GM21381 (cell line): Measurements from ENCODE around the gene STAP2.
"Not testable (repeated sequence)": the region's sequence is repeated elsewhere in the genome, so short reads cannot be mapped to it uniquely, and the experiment has no call there.

Experiments
- ATAC-seq: cut with Tn5 transposase; IDR thresholded peaks from one replicate; pipeline ENCODE4 v1.9.1; 2021; ENCODE audit warnings: mild to moderate bottlenecking, moderate library complexity; ENCODE audit not compliant: unreplicated experiment

STAP2 gene

DNA sequence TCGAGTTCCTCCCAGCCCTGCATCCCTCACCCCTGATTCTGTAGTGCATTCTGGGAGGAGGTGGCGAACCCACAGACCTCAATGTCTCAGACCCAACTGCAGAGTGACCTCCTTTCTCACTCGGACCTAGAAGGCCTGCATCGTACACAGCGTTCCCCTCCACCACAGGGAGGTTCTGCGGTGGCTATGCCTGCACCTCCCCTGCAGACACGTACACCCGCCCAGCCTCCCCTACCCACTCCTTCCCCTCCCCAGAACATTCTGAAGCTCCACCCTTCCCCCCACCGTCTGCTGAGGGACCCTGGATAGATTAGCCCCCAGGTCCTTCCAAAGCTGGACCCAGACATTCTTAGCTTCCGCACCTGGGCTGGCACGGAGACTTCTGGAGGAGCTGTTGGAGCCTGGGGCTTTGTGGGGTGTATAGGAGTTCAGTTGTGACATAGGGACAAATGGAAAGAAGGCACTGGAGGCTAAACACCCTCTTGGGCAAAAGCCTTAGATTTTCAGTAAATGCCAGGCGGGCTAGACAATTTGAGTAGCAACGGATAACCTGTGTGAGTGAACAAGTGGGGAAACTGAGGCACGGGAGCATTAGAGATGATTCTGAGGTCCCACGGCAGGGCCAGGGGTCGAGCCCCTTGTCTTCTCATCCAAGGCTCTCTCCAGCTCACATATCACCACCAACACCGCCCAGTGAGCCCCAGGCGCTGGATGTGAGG, 34.6 kb downstream of the STAP2 start:
- no peak for ATAC-seq

- ATAC-seq = no peak
Measured at GRCh38 chr19:4302243-4302640, 36.4 kb downstream of the STAP2 start, which contains the start of gene TMIGD2. Gene TMIGD2, minus strand, starts transcription at chr19:4302389. Its CDS starts 4 bp downstream, at chr19:4302385.

DNA sequence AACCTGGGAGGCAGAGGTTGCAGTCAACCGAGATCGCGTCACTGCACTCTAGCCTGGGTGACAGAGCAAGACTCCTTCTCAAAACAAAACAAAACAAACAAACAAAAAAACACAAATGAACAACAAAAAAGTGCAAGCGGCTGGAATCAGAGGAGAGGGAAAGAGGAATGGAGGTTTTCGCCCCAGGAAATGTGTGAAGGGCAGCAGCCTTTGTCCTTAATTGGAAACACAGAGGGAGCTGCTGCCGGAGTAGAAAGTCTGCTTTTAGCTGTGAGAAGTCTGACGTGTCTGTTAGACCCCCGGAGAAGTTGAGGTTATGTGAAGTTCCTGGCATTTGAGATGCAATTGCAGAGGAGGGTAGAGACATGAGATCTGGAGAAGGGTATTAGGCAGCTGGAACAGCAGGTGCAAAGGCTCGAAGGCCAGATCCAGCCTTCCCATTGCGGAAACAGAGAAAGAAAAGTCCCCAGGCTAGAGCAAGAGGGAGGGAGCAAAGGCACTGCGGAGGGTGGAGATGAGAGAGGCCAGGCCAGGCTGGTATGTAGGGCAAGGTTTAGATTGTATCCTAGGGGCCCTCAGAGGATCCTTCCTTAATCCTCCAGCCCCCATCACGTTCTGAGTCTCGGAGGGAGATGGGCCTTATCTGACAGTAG, 36.9 kb downstream of the STAP2 start:
- ATAC-seq = no peak

GRCh38 chr19:4300589-4300988, 38.0 kb downstream of the STAP2 start:
- no peak for ATAC-seq

DNA sequence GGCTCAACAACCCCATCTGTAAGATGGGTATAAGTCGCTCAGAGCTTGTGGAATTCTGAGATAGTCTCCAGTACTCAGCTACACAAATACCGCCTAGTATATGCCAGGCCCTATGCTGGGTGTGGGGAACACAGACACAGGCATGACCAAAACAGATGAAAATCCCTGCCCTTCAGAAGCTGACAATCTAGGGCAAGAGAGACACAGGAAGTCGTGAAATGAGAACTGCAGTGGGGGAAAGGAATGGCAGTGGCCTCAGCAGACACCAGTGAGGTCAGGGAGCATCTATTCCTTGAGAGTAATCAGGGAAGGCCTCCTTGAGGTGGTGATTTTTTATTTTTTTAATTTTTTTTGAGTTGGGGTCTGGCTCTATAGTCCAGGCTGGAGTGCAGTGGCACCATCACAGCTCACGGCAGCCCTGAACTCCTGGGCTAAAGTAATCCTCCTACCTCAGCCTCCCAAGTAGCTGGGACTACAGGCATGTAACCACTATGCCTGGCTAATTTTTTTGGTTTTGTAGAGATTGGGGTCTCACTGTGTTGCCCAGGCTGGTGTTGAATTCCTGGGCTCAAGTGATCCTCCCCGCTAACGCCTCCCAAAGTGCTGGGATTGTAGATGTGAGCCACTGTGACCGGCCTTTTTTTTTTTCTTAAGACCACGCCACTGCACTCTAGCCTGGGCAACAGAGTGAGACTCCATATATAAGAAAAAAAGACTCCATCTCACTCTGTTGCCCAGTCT, 39.6 kb downstream of the STAP2 start:
- no peak for ATAC-seq

- ATAC-seq = no peak
Measured at GRCh38 chr19:4297901-4298809, 40.5 kb downstream of the STAP2 start.

DNA sequence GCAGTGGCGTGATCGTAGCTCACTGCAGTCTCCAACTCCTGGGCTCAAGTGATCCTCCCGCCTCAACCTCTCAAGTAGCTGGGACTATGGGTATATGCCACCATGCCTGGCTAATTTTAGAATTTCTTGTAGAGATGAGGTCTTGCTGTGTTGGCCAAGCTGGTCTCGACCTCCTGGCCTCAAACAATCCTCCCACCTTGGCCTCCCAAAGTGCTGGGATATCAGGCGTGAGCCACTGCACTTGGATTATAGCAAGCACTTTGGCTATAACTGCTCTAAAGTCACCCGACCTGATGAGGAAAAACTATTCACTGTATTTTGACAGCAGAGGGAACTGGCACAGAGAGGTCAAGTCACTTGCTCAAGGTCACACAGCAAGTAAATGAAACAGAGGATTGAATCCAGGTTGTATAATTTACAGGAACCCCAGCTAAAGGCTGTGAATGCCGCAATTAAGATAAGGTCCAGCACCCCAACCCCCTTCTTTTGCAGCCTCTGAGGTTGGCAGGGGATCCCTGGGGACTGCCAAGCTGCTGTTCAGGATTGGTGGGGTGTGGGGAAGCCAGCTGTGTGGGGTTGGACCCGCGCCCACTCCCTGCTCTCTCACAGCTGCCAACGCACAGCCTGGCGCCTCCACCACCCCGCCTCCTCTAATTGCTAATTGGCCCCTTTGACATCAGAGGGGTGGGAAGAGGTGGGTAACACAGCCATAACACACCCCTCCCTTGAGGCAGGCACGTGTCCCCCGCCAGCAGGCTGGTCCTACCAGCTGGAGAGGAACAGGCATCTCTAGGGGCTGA, 42.5 kb downstream of the STAP2 start:
- no peak for ATAC-seq

GRCh38 chr19:4294389-4294788, 44.2 kb downstream of the STAP2 start:
- ATAC-seq = no peak

DNA sequence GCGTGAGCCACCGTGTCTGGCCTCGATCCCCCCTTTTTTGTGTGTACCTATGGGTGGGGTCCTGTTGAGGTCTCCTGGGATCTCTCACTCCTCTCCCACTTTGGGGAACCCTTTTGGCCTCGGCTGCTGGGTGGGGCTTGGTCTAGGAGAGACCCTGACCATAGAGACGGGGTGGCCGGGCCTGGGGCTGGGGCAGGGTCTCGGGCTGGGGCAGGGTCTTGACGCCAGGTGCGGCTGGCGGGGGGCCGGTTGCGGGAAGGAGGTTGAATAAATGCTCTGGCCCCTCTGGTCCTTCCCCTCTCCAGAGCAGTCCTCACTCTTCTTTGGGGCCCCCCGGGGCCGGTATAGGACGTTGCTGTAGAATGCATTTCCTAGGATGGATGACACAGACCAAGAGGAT, 46.1 kb downstream of the STAP2 start:
- ATAC-seq = no peak

- no peak for ATAC-seq
Measured at GRCh38 chr19:4291184-4291732, 47.4 kb downstream of the STAP2 start.

GRCh38 chr19:4288091-4288777, 50.4 kb downstream of the STAP2 start:
- ATAC-seq = no peak

GRCh38 chr19:4286141-4286540, 52.5 kb downstream of the STAP2 start:
- ATAC-seq = not testable (repeated sequence)

- ATAC-seq = no peak
Measured at GRCh38 chr19:4284974-4285373, 53.7 kb downstream of the STAP2 start.

DNA sequence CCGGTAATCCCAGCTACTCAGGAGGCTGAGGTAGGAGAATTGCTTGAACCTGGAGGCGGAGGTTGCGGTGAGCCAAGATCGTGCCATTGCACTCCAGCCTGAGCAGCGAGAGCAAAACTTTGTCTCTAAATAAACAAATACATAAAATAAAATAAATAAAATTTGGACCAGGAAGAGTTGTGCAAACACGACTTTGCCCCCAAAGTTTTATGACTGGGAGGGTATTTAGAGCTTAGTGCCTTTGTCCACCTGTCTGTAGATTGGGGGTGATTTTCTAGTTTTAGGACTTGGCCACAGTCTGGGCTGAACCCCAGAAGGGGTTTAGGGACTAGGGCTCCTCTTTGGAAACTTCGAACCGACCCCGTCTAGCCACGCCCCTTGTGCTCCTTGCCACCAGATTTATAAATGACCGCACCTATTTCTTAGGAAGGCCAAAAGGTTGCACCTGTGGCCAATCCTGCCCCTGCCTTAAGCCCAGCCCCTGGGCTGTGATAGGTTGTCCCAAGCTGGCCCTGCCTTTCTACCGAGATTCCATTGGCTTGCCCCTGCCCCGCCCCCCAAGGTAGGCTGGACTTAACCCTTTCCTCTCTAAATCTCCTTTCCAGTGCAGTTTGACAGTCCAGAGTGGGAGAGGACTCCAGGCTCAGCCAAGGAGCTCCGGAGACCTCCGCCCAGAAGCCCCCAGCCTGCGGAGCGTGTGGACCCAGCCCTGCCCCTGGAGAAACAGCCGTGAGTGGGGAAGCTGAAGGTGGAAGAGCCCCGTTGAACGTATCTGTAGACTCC, 54.3 kb downstream of the STAP2 start:
- no peak for ATAC-seq

- ATAC-seq = no peak
Measured at GRCh38 chr19:4279530-4280422, 58.9 kb downstream of the STAP2 start.

GRCh38 chr19:4279267-4279529, 59.4 kb downstream of the STAP2 start:
- no peak for ATAC-seq

DNA sequence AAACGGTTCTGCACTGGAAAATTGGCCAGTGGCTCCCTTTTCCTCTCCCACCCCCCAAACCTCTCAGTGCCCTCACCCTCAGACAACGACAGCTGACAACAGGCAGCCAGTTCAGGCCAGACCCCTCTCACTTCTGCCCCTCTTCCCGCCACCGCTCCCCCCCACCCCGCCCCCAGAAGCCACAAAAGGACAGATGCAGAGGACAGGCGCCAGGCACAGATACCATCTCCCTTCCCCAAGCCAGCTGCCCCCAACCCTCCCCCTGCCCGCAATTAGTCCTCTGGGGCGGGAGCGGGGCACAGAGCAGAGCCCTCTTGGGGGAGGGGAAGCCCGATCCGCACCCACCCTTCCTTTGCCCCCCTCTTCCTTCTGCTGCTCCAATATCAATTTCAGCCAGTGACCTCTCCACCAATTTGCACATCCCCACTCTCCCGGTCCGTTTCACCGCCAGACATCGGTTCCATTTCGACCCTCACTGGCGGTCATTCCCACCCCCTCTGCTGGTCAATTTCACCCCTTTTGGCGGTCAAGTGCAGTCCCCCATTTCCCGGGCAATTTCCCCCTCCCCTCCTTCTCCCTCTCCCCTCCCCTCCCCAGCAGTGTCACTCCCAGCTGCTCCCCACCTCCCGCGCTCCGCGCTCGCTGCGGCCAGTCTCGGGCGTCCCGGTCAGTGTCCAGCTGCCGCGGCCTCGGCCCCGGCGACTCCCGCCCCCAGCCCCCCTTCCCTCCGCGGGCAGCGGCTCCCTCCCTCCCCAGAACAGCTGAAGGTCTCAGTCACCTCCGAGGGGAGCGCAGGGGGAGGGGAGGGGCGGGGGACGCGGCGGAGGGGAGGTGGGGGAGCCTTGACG, 60.0 kb downstream of the STAP2 start, which contains the start of gene SHD:
SHD (plus strand) TSS at position 848 of the 848 bp plus-strand sequence. CDS start 798 bp downstream, outside the sequence.
- no peak for ATAC-seq
